Activated CD8-positive, alpha-beta memory T cell treated with anti-CD3 and anti-CD28 coated beads for 1 hour (primary cell): ENCODE data around the gene GGACT.

Source experiments
- DNase-seq, 2 donors: peaks; one replicate each; pipeline ENCODE4 v3.0.0-alpha.2; 2020; ENCODE audit warnings: low read depth in 1 of 2; ENCODE audit errors: extremely low read depth in 1 of 2

Gene GGACT

DNA sequence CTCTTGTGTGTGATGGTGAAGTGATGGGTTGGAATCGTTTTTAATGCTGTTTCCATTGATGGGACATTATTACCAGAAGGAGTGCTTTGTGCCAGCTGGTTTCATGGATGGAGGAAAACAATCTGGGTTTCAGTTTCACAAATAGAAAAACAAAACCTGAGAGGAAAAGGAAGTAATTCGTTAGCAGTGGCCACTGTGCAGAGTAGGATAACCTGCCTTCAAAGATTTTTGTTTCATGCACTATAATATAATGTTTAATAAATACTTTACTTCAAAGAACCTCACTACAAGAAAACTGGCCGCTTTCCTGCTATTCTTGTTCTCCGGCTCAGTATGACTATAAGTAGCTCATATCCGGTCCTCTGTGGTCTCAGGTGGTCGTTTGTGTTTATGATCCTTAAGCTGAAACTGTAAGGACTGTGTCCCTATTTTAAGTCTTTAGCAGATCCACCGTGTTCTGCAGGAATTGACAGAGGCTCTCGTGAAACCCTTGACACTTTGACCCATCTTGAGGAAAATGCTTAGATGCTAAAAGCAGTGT is 104.7 kb downstream of the GGACT start:
- no peak for DNase-seq

DNA sequence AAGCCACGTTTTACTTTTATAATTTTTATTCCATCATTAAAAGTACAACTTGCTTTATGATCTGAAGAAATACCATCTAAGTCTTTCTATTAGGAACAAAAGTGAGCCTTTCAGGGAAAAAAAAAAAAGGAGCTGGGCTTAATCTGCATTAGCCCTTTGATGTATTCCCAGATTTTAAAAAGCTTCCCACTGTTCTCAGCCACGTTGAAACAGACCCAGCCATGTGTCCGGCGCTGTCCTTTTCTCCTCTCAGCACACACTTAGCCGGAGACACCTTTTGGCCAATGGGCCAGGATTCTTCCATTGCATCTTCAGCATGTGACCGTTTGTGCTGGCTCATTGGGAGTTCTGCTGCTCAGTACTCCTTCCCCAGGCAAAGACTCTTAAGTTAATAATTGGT is 105.5 kb downstream of the GGACT start:
- no peak for DNase-seq

DNA sequence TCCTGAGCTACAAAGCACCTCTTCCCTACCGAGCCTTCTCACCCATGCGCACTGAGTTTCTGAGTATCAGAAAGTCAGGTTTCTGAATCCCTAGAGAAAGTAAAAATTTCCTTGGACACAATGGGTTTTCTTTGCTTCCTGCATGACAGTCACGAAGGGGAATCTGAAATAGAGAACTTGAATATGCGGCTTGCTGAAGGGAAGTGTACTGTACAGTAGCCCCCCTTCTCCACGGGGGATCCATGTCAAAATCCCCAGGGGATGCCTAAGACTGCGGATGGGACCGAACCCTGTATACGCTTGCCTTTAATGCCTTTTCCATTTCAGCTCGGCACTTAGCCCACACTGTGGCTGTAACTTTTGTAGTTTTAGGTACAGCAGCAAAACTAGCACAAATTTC is 107.9 kb downstream of the GGACT start:
- DNase-seq, result no peak
